ENCODE measurements around the gene PRSS2.
"Not testable (repeated sequence)": the region's sequence is repeated elsewhere in the genome, so short reads cannot be mapped to it uniquely, and the experiment has no call there.

- TF ChIP-seq CTCF (IDR thresholded peaks at IDR 0.05; ENCODE audit: low read depth, low read length); EZH2phosphoT487 (IDR thresholded peaks at IDR 0.05; ENCODE audit: low read depth): not testable (repeated sequence)
These were observed 1.9 kb upstream of the PRSS2 start for GRCh38 chr7:142768885-142769284.

Measured in OCI-LY3 (cell line).